HEK293 (cell line): ENCODE data around the gene ATP5PO.

Experiments
- CTCF ChIA-PET: fragments of 350-600 bp; formaldehyde crosslinking; extraction: SDS; loops from one replicate; lab custom pipeline; 2021; ENCODE audit warnings: antibody characterized with exemption; lab: Yijun Ruan, JAX
- POLR2A ChIA-PET: fragments of 300-600 bp; formaldehyde crosslinking; extraction: SDS; loops from one replicate; lab custom pipeline; 2020; ENCODE audit warnings: antibody characterized with exemption, inconsistent platforms; lab: Yijun Ruan, JAX
- H3K27ac ChIP-seq: fragments of 200-500 bp; sonication (Bioruptor generic); 2 replicates; pipeline ENCODE4 v1.5.1; 2014; ENCODE audit warnings: low read depth, low read length, control low read depth, inconsistent platforms; ENCODE audit errors: extremely low read depth
- H3K36me3 ChIP-seq, 2 experiments: fragments of 200-500 bp in 1 of 2; sonication (Bioruptor generic) in 1 of 2; 1 replicate in 1 of 2; 2 replicates in 1 of 2; pipeline ENCODE4 v1.5.1; 2014 to 2017; ENCODE audit warnings: inconsistent platforms in 2 of 2, low read length in 2 of 2; ENCODE audit not compliant: control insufficient read depth in 2 of 2, insufficient read depth in 1 of 2
- H3K4me1 ChIP-seq: fragments of 200-500 bp; sonication (Bioruptor generic); 2 replicates; pipeline ENCODE4 v1.5.1; 2014; ENCODE audit warnings: mild to moderate bottlenecking, low read length, inconsistent platforms; ENCODE audit not compliant: control insufficient read depth, insufficient read depth
- H3K4me3 ChIP-seq: 2 replicates; pipeline ENCODE4 v1.5.1; 2011; ENCODE audit warnings: low read depth, mild to moderate bottlenecking, control low read depth, low read length, moderate library complexity
- H3K9me3 ChIP-seq: fragments of 200-500 bp; sonication (Bioruptor generic); 2 replicates; pipeline ENCODE4 v1.5.1; 2014; ENCODE audit warnings: low read depth, low read length, inconsistent platforms; ENCODE audit not compliant: control insufficient read depth, insufficient read depth
- BCL11B ChIP-seq: fragments of 450-650 bp; formaldehyde crosslinking; IDR thresholded peaks from 2 replicates; pipeline ENCODE4 v1.5.1; 2016; ENCODE audit warnings: low read depth, missing biosample characterization, missing genetic modification characterization
- EGR2 ChIP-seq: fragments of 450-650 bp; formaldehyde crosslinking; IDR thresholded peaks from 2 replicates; pipeline ENCODE4 v1.5.1; 2016; ENCODE audit warnings: low read depth, missing biosample characterization, missing genetic modification characterization
- OSR2 ChIP-seq: fragments of 450-650 bp; formaldehyde crosslinking; IDR thresholded peaks from 2 replicates; pipeline ENCODE4 v1.5.1; 2016; ENCODE audit warnings: missing biosample characterization, missing genetic modification characterization
- SP2 ChIP-seq: fragments of 450-650 bp; formaldehyde crosslinking; IDR thresholded peaks from 2 replicates; pipeline ENCODE4 v1.5.1; 2016; ENCODE audit warnings: missing biosample characterization, missing genetic modification characterization
- YY1 ChIP-seq: fragments of 450-650 bp; formaldehyde crosslinking; IDR thresholded peaks from 2 replicates; pipeline ENCODE4 v1.5.1; 2018; ENCODE audit warnings: missing biosample characterization, missing genetic modification characterization
- ZBTB20 ChIP-seq: fragments of 450-650 bp; formaldehyde crosslinking; IDR thresholded peaks from 2 replicates; pipeline ENCODE4 v1.5.1; 2016; ENCODE audit warnings: missing biosample characterization, missing genetic modification characterization
- ZFP3 ChIP-seq: fragments of 450-650 bp; formaldehyde crosslinking; IDR thresholded peaks from 2 replicates; pipeline ENCODE4 v1.5.1; 2016; ENCODE audit warnings: low read depth, missing biosample characterization, missing genetic modification characterization
- ZIC2 ChIP-seq: fragments of 450-650 bp; formaldehyde crosslinking; IDR thresholded peaks from 2 replicates; pipeline ENCODE4 v1.5.1; 2016; ENCODE audit warnings: missing biosample characterization, missing genetic modification characterization
- ZNF184 ChIP-seq: fragments of 450-650 bp; IDR thresholded peaks from 2 replicates; pipeline ENCODE4 v1.5.1; 2018; ENCODE audit warnings: missing biosample characterization, mild to moderate bottlenecking, missing genetic modification characterization
- ZNF19 ChIP-seq: fragments of 450-650 bp; formaldehyde crosslinking; IDR thresholded peaks from 2 replicates; pipeline ENCODE4; 2016; ENCODE audit warnings: missing biosample characterization, missing genetic modification characterization, low read depth
- ZNF202 ChIP-seq: fragments of 450-650 bp; formaldehyde crosslinking; IDR thresholded peaks from 2 replicates; pipeline ENCODE4 v1.5.1; 2016; ENCODE audit warnings: missing biosample characterization, missing genetic modification characterization, borderline replicate concordance
- ZNF302 ChIP-seq: fragments of 450-650 bp; formaldehyde crosslinking; IDR thresholded peaks from 2 replicates; pipeline ENCODE4 v1.5.1; 2016; ENCODE audit warnings: missing biosample characterization, missing genetic modification characterization, low read depth
- ZNF324 ChIP-seq: fragments of 450-650 bp; formaldehyde crosslinking; IDR thresholded peaks from 2 replicates; pipeline ENCODE4 v1.5.1; 2016; ENCODE audit warnings: missing biosample characterization, missing genetic modification characterization
- ZNF335 ChIP-seq: fragments of 450-650 bp; formaldehyde crosslinking; conservative IDR thresholded peaks from 2 replicates; pipeline ENCODE4 v1.5.1; 2016; ENCODE audit warnings: missing biosample characterization, missing genetic modification characterization
- ZNF350 ChIP-seq: fragments of 450-650 bp; formaldehyde crosslinking; IDR thresholded peaks from 2 replicates; pipeline ENCODE4 v1.5.0; 2017; ENCODE audit warnings: missing biosample characterization, mild to moderate bottlenecking, missing genetic modification characterization
- ZNF391 ChIP-seq: fragments of 450-650 bp; formaldehyde crosslinking; IDR thresholded peaks from 2 replicates; pipeline ENCODE4 v1.5.1; 2016; ENCODE audit warnings: low read depth, missing biosample characterization, missing genetic modification characterization, borderline replicate concordance
- ZNF501 ChIP-seq: fragments of 450-650 bp; formaldehyde crosslinking; IDR thresholded peaks from 2 replicates; pipeline ENCODE4 v1.5.1; 2016; ENCODE audit warnings: missing biosample characterization, missing genetic modification characterization
- ZNF521 ChIP-seq: fragments of 450-650 bp; formaldehyde crosslinking; IDR thresholded peaks from 2 replicates; pipeline ENCODE4 v1.5.1; 2017; ENCODE audit warnings: missing biosample characterization, mild to moderate bottlenecking, missing genetic modification characterization
- ZNF558 ChIP-seq: fragments of 450-650 bp; formaldehyde crosslinking; IDR thresholded peaks from 2 replicates; pipeline ENCODE4 v1.5.1; 2016; ENCODE audit warnings: missing biosample characterization, missing genetic modification characterization
- TF ChIP-seq, protein P1 (sequence below): fragments of 450-650 bp; formaldehyde crosslinking; optimal IDR thresholded peaks from 2 replicates; pipeline ENCODE3; 2016; ENCODE audit warnings: missing biosample characterization, mild to moderate bottlenecking, missing genetic modification characterization
- TF ChIP-seq, protein P2 (sequence below): fragments of 450-650 bp; formaldehyde crosslinking; IDR thresholded peaks from 2 replicates; pipeline ENCODE4 v1.5.1; 2016; ENCODE audit warnings: missing biosample characterization, missing genetic modification characterization
- TF ChIP-seq, protein P3 (sequence below): fragments of 450-650 bp; formaldehyde crosslinking; IDR thresholded peaks from 2 replicates; pipeline ENCODE4 v1.5.1; 2017; ENCODE audit warnings: missing biosample characterization, mild to moderate bottlenecking, missing genetic modification characterization, moderate library complexity
- TF ChIP-seq, protein P4 (sequence below): fragments of 450-650 bp; formaldehyde crosslinking; IDR thresholded peaks from 2 replicates; pipeline ENCODE4 v1.5.1; 2016; ENCODE audit warnings: missing biosample characterization, missing genetic modification characterization

The ATP5PO gene

GRCh38 chr21:33909756-33910155 lies 5.8 kb downstream of the ATP5PO start:
- CTCF ChIA-PET, result no interaction called here
- Histone ChIP-seq H3K27ac (no peak overlapping the region), H3K36me3 (peaks cover 67 to 91% of the 10 kb centered on the region in 2 experiments)

DNA sequence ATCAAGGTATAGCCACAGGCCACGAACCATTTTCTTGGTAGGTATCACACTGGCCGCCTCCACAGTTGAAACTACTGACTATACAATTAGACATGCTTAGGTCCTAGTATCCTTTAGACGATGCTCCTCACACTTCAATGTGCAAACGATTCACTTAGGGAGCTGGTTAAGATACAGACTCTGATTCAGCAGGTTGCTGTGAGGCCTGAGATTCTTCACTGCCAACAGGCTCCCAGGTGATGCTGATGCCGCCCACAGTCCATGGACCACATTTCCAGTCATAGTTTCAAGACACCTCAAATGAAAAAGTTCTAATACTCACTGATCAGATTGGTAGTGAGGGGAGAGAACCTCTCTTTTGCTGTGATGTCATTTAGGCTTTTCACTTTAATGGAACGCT lies 6.8 kb downstream of the ATP5PO start:
- CTCF ChIA-PET, result interaction anchor here (0.7 kb wide), 1 partner anchor 13 kb away, joined by 3 read pairs; no protein-coding TSS in a partner anchor
- H3K36me3 ChIP-seq, result peaks cover 74 to 99% of the 10 kb centered on the region in 2 experiments

More at GRCh38 chr21:33909756-33910155, 5.8 kb downstream of the ATP5PO start:
- Histone ChIP-seq H3K4me3 (no peak overlapping the region), H3K4me1 (no peaks in the 10 kb centered on the region), H3K9me3 (no peaks in the 10 kb centered on the region)
- TF ChIP-seq ZNF19 (tag by site-specific recombination) (no peak), OSR2 (tag by site-specific recombination) (no peak), ZFP3 (tag by site-specific recombination) (no peak), YY1 (no peak), ZNF324 (no peak), ZNF335 (tag by site-specific recombination) (no peak), ZNF558 (tag by site-specific recombination) (no peak), ZNF521 (tag by site-specific recombination) (no peak), SP2 (tag by site-specific recombination) (no peak), ZNF302 (no peak), ZNF501 (tag by site-specific recombination) (no peak), ZIC2 (tag by site-specific recombination) (no peak), ZNF350 (tag by site-specific recombination) (no peak), ZNF391 (tag by site-specific recombination) (no peak)
- TF ChIP-seq, protein P1, sequence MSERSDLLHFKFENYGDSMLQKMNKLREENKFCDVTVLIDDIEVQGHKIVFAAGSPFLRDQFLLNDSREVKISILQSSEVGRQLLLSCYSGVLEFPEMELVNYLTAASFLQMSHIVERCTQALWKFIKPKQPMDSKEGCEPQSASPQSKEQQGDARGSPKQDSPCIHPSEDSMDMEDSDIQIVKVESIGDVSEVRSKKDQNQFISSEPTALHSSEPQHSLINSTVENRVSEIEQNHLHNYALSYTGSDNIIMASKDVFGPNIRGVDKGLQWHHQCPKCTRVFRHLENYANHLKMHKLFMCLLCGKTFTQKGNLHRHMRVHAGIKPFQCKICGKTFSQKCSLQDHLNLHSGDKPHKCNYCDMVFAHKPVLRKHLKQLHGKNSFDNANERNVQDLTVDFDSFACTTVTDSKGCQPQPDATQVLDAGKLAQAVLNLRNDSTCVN (tag by site-specific recombination), result no peak
- TF ChIP-seq, protein P2, sequence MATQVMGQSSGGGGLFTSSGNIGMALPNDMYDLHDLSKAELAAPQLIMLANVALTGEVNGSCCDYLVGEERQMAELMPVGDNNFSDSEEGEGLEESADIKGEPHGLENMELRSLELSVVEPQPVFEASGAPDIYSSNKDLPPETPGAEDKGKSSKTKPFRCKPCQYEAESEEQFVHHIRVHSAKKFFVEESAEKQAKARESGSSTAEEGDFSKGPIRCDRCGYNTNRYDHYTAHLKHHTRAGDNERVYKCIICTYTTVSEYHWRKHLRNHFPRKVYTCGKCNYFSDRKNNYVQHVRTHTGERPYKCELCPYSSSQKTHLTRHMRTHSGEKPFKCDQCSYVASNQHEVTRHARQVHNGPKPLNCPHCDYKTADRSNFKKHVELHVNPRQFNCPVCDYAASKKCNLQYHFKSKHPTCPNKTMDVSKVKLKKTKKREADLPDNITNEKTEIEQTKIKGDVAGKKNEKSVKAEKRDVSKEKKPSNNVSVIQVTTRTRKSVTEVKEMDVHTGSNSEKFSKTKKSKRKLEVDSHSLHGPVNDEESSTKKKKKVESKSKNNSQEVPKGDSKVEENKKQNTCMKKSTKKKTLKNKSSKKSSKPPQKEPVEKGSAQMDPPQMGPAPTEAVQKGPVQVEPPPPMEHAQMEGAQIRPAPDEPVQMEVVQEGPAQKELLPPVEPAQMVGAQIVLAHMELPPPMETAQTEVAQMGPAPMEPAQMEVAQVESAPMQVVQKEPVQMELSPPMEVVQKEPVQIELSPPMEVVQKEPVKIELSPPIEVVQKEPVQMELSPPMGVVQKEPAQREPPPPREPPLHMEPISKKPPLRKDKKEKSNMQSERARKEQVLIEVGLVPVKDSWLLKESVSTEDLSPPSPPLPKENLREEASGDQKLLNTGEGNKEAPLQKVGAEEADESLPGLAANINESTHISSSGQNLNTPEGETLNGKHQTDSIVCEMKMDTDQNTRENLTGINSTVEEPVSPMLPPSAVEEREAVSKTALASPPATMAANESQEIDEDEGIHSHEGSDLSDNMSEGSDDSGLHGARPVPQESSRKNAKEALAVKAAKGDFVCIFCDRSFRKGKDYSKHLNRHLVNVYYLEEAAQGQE, result no peak
- TF ChIP-seq, protein P3, sequence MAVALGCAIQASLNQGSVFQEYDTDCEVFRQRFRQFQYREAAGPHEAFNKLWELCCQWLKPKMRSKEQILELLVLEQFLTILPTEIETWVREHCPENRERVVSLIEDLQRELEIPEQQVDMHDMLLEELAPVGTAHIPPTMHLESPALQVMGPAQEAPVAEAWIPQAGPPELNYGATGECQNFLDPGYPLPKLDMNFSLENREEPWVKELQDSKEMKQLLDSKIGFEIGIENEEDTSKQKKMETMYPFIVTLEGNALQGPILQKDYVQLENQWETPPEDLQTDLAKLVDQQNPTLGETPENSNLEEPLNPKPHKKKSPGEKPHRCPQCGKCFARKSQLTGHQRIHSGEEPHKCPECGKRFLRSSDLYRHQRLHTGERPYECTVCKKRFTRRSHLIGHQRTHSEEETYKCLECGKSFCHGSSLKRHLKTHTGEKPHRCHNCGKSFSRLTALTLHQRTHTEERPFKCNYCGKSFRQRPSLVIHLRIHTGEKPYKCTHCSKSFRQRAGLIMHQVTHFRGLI, result no peak
- POLR2A ChIA-PET, result no interaction called here

More for the DNA sequence above, 6.8 kb downstream of the ATP5PO start:
- Histone ChIP-seq H3K27ac (no peak overlapping the region), H3K4me1 (no peaks in the 10 kb centered on the region), H3K4me3 (no peak overlapping the region), H3K9me3 (no peaks in the 10 kb centered on the region)
- TF ChIP-seq ZBTB20 (no peak), ZNF202 (no peak), BCL11B (no peak), EGR2 (no peak), ZNF184 (no peak)
- TF ChIP-seq, protein P4, sequence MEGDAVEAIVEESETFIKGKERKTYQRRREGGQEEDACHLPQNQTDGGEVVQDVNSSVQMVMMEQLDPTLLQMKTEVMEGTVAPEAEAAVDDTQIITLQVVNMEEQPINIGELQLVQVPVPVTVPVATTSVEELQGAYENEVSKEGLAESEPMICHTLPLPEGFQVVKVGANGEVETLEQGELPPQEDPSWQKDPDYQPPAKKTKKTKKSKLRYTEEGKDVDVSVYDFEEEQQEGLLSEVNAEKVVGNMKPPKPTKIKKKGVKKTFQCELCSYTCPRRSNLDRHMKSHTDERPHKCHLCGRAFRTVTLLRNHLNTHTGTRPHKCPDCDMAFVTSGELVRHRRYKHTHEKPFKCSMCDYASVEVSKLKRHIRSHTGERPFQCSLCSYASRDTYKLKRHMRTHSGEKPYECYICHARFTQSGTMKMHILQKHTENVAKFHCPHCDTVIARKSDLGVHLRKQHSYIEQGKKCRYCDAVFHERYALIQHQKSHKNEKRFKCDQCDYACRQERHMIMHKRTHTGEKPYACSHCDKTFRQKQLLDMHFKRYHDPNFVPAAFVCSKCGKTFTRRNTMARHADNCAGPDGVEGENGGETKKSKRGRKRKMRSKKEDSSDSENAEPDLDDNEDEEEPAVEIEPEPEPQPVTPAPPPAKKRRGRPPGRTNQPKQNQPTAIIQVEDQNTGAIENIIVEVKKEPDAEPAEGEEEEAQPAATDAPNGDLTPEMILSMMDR (tag by site-specific recombination), result no peak
- POLR2A ChIA-PET, result interaction anchor here (0.9 kb wide), 1 partner anchor 16 kb away, joined by 3 read pairs; no protein-coding TSS in a partner anchor
